ENCODE results near the gene NCOA3.

- TF ChIP-seq ASH2L (IDR thresholded peaks at IDR 0.05; ENCODE audit: borderline replicate concordance, low read depth) (no peak), CTCF (IDR thresholded peaks at IDR 0.05 in 2 of 3, conservative IDR thresholded peaks at IDR 0.05 in 1 of 3; ENCODE audit: control insufficient read depth in 2 of 3, extremely low read depth in 1 of 3, insufficient read depth in 1 of 3, low read depth in 3 of 3, low read length in 3 of 3) (no peak), SMC3 (IDR thresholded peaks at IDR 0.05; ENCODE audit: borderline replicate concordance, low read length) (no peak), LARP7 (IDR thresholded peaks at IDR 0.05) (no peak), NR2C2 (IDR thresholded peaks at IDR 0.05; ENCODE audit: borderline replicate concordance, control insufficient read depth, insufficient read length, low read depth) (no peak), YY1 (IDR thresholded peaks at IDR 0.05; ENCODE audit: low read depth, low read length) (no peak)
Measured at GRCh38 chr20:47468290-47469050, 33.2 kb upstream of the NCOA3 start.

Measured in GM12878 (cell line).